ENCODE measurements around the gene NNT.

GRCh38 chr5:43649256-43649655 lies 46.3 kb downstream of the NNT start:
- no peak for TF ChIP-seq CTCF (conservative IDR thresholded peaks at IDR 0.05 in 1 of 2, IDR thresholded peaks at IDR 0.05 in 1 of 2; ENCODE audit: extremely low read depth in 1 of 2, insufficient read depth in 1 of 2, low read depth in 1 of 2, low read length in 2 of 2)
- TF ChIP-seq EZH2 (IDR thresholded peaks at IDR 0.05; ENCODE audit: borderline replicate concordance, low read length): no peak

Measured in mammary epithelial cell (primary cell).